DND-41 (cell line): ENCODE data around the gene KIF3C.

Experiments
- EZH2 ChIP-seq: IDR thresholded peaks from 3 replicates; pipeline ENCODE4 v1.6.1; 2012; ENCODE audit warnings: borderline replicate concordance, low read depth, mild to moderate bottlenecking, moderate library complexity, low read length, inconsistent platforms; ENCODE audit not compliant: severe bottlenecking
- TF ChIP-seq, protein P1 (sequence below): IDR thresholded peaks from 2 replicates; pipeline ENCODE4 v1.5.1; 2012; ENCODE audit warnings: borderline replicate concordance, low read length, moderate library complexity, mild to moderate bottlenecking; ENCODE audit not compliant: poor library complexity, severe bottlenecking; ENCODE audit errors: extremely low read depth

DNA sequence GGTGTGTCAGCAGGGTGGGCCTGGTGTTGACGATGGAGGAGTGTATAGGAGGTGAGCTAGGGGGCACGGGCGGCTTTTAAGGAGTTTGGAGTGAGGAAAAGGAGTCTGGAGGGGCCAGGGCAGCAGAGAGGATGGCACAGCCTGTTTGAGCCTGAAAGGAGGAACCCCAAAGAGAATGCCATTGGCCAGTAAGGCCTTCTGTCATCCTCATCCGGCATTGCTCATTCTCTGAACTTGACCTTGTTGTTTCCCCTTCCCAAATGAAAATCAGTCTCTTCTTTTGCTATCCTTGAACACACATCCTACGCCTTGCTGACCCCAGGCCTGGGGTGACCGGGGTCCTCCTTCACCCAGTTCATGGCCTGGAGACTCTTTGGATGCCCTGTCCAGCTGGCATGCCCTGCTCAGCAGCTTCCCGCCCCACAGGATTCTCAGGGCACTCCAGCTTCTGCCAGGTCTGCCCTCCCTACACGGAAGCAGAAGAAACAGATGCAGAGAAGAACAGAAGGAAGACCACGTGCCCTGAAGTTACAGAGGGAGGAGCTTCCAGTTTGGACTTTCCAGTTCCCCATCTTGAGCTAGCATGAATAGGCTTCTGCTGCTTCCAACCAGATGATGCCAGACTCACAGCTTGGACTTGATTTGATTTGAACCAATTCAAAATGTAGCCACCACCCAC, 20.5 kb upstream of the KIF3C start:
- TF ChIP-seq, protein P1, sequence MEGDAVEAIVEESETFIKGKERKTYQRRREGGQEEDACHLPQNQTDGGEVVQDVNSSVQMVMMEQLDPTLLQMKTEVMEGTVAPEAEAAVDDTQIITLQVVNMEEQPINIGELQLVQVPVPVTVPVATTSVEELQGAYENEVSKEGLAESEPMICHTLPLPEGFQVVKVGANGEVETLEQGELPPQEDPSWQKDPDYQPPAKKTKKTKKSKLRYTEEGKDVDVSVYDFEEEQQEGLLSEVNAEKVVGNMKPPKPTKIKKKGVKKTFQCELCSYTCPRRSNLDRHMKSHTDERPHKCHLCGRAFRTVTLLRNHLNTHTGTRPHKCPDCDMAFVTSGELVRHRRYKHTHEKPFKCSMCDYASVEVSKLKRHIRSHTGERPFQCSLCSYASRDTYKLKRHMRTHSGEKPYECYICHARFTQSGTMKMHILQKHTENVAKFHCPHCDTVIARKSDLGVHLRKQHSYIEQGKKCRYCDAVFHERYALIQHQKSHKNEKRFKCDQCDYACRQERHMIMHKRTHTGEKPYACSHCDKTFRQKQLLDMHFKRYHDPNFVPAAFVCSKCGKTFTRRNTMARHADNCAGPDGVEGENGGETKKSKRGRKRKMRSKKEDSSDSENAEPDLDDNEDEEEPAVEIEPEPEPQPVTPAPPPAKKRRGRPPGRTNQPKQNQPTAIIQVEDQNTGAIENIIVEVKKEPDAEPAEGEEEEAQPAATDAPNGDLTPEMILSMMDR, result no peak
- TF ChIP-seq EZH2, result no peak
